Heart left ventricle (tissue), 13 donors: ENCODE data around the gene RFX4.

Experiments used
- CTCF ChIP-seq, 12 donors: fragments of 200-600 bp; sonication (generic) in 4 of 12; IDR thresholded peaks; one replicate each; pipeline versions ENCODE4 v1.5.0 to v1.8.0; 2018 to 2022; ENCODE audit warnings: antibody characterized with exemption in 12 of 12, mild to moderate bottlenecking in 5 of 12
- POLR2A ChIP-seq, 2 donors: fragments of 450-650 bp; IDR thresholded peaks; one replicate each; pipeline ENCODE4 v1.6.1; 2017; ENCODE audit warnings: antibody characterized with exemption in 2 of 2, mild to moderate bottlenecking in 2 of 2, moderate library complexity in 2 of 2
- donor health status: ischemic (EF 13 %, LVEDD 7.1; RV severe dilation, severe dysfunction).
- donor health status: DM: no; HTN: yes; CAD: no.
- donor health status: DM: no; HTN: no; CAD: no.
- donor health status: ischemic (EF 25% LVEDD 6.9; RV normal size, moderate dysfunction).
- donor health status: ischemic (EF 25% LVEDD 5.7; RV mildly dilated, moderate dysfunction).
- donor health status: ischemic (EF 35%, LVEDD 5.7; RV mildly dilated, moderate dysfunction).
- donor health status: nonischemic (EF 11% LVEDD 7.7; RV severe dilation, severe dysfunction).
- donor health status: DM: yes; HTN: yes; CAD: no.
- donor health status: PGD.
- donor health status: ischemic (EF 29% LVEDD 5.4; RV normal size, mild dysfunction).
- donor health status: nonischemic (EF 23%, LVEDD 6.1; RV moderate dilation, normal function).

GRCh38 chr12:106663385-106663784, 80.6 kb downstream of the RFX4 start:
- TF ChIP-seq CTCF (IDR thresholded peaks at IDR 0.05) (no peak), POLR2A (IDR thresholded peaks at IDR 0.05) (no peak)
